IPS-18a (cell line): ENCODE results near the gene NOD2.

Experiments
- H3K27ac ChIP-seq: one replicate; pipeline ENCODE4 v1.5.1; 2013; ENCODE audit warnings: low read length
- H3K27me3 ChIP-seq: one replicate; pipeline ENCODE4 v1.6.1; 2013; ENCODE audit warnings: mild to moderate bottlenecking, low read length; ENCODE audit not compliant: control insufficient read depth, insufficient read depth
- H3K36me3 ChIP-seq: one replicate; pipeline ENCODE4 v1.6.1; 2013; ENCODE audit warnings: low read depth, low read length; ENCODE audit not compliant: control insufficient read depth
- H3K4me1 ChIP-seq: one replicate; pipeline ENCODE4 v1.6.1; 2013; ENCODE audit warnings: low read depth, low read length; ENCODE audit not compliant: control insufficient read depth
- H3K4me3 ChIP-seq: one replicate; pipeline ENCODE4 v1.5.1; 2013; ENCODE audit warnings: low read length
- H3K9ac ChIP-seq: one replicate; pipeline ENCODE4 v1.6.1; 2013; ENCODE audit warnings: mild to moderate bottlenecking, low read length, moderate library complexity
- H3K9me3 ChIP-seq: one replicate; pipeline ENCODE4 v1.6.1; 2013; ENCODE audit warnings: low read depth, low read length; ENCODE audit not compliant: control insufficient read depth

Gene NOD2

GRCh38 chr16:50711862-50712559 lies 18.6 kb downstream of the NOD2 start:
- Histone ChIP-seq H3K36me3 (no peaks in the 10 kb centered on the region), H3K9me3 (no peaks in the 10 kb centered on the region), H3K4me3 (no peak overlapping the region), H3K27me3 (no peaks in the 10 kb centered on the region), H3K9ac (no peak overlapping the region), H3K4me1 (no peaks in the 10 kb centered on the region), H3K27ac (no peak overlapping the region)

- no peak overlapping the region for H3K27ac ChIP-seq
Measured at GRCh38 chr16:50712560-50712898, 19.1 kb downstream of the NOD2 start.

GRCh38 chr16:50712956-50713355 lies 19.6 kb downstream of the NOD2 start:
- Histone ChIP-seq H3K27me3 (no peaks in the 10 kb centered on the region), H3K4me1 (no peaks in the 10 kb centered on the region), H3K36me3 (no peaks in the 10 kb centered on the region), H3K27ac (no peak overlapping the region), H3K4me3 (no peak overlapping the region), H3K9me3 (no peaks in the 10 kb centered on the region), H3K9ac (no peak overlapping the region)

More at GRCh38 chr16:50712560-50712898, 19.1 kb downstream of the NOD2 start:
- H3K4me1 ChIP-seq: no peaks in the 10 kb centered on the region
- no peak overlapping the region for H3K4me3 ChIP-seq
- no peak overlapping the region for H3K9ac ChIP-seq
- H3K27me3 ChIP-seq: no peaks in the 10 kb centered on the region
- no peaks in the 10 kb centered on the region for H3K9me3 ChIP-seq
- no peaks in the 10 kb centered on the region for H3K36me3 ChIP-seq

- Histone ChIP-seq H3K27me3 (no peaks in the 10 kb centered on the region), H3K9me3 (no peaks in the 10 kb centered on the region), H3K9ac (no peak overlapping the region), H3K36me3 (no peaks in the 10 kb centered on the region), H3K27ac (no peak overlapping the region), H3K4me1 (no peaks in the 10 kb centered on the region), H3K4me3 (no peak overlapping the region)
Measured at GRCh38 chr16:50717091-50717490, 23.7 kb downstream of the NOD2 start.

- no peaks in the 10 kb centered on the region for H3K4me1 ChIP-seq
- no peaks in the 10 kb centered on the region for H3K27me3 ChIP-seq
- H3K4me3 ChIP-seq: no peak overlapping the region
- no peaks in the 10 kb centered on the region for H3K36me3 ChIP-seq
- H3K27ac ChIP-seq: no peak overlapping the region
- no peaks in the 10 kb centered on the region for H3K9me3 ChIP-seq
- H3K9ac ChIP-seq: no peak overlapping the region
Measured at GRCh38 chr16:50717494-50717893, 24.1 kb downstream of the NOD2 start.

- no peaks in the 10 kb centered on the region for H3K4me1 ChIP-seq
- no peaks in the 10 kb centered on the region for H3K27me3 ChIP-seq
- H3K4me3 ChIP-seq: no peak overlapping the region
- no peak overlapping the region for H3K27ac ChIP-seq
- H3K9ac ChIP-seq: no peak overlapping the region
- no peaks in the 10 kb centered on the region for H3K9me3 ChIP-seq
- no peaks in the 10 kb centered on the region for H3K36me3 ChIP-seq
Measured at GRCh38 chr16:50718061-50718760, 24.8 kb downstream of the NOD2 start.

GRCh38 chr16:50718761-50719400 lies 25.5 kb downstream of the NOD2 start:
- no peak overlapping the region for H3K27ac ChIP-seq
- H3K36me3 ChIP-seq: no peaks in the 10 kb centered on the region
- H3K9ac ChIP-seq: no peak overlapping the region
- H3K4me3 ChIP-seq: no peak overlapping the region
- H3K9me3 ChIP-seq: no peaks in the 10 kb centered on the region
- no peaks in the 10 kb centered on the region for H3K27me3 ChIP-seq
- no peaks in the 10 kb centered on the region for H3K4me1 ChIP-seq

- Histone ChIP-seq H3K27ac (no peak overlapping the region), H3K4me1 (no peaks in the 10 kb centered on the region), H3K9ac (no peak overlapping the region), H3K36me3 (no peaks in the 10 kb centered on the region), H3K27me3 (no peaks in the 10 kb centered on the region), H3K4me3 (no peak overlapping the region), H3K9me3 (no peaks in the 10 kb centered on the region)
Measured at GRCh38 chr16:50719401-50720337, 26.3 kb downstream of the NOD2 start.

- Histone ChIP-seq H3K9ac (no peak overlapping the region), H3K9me3 (no peaks in the 10 kb centered on the region), H3K27ac (no peak overlapping the region), H3K36me3 (no peaks in the 10 kb centered on the region), H3K27me3 (no peaks in the 10 kb centered on the region), H3K4me1 (no peaks in the 10 kb centered on the region), H3K4me3 (no peak overlapping the region)
Measured at GRCh38 chr16:50721549-50722404, 28.4 kb downstream of the NOD2 start.

- H3K27me3 ChIP-seq: no peaks in the 10 kb centered on the region
- H3K36me3 ChIP-seq: no peaks in the 10 kb centered on the region
- no peaks in the 10 kb centered on the region for H3K9me3 ChIP-seq
- no peak overlapping the region for H3K4me3 ChIP-seq
- H3K9ac ChIP-seq: no peak overlapping the region
- H3K27ac ChIP-seq: no peak overlapping the region
- H3K4me1 ChIP-seq: no peaks in the 10 kb centered on the region
Measured at GRCh38 chr16:50722405-50722737, 29.0 kb downstream of the NOD2 start.
